ENCODE results near the gene ELK3.

ELK3 gene

DNA sequence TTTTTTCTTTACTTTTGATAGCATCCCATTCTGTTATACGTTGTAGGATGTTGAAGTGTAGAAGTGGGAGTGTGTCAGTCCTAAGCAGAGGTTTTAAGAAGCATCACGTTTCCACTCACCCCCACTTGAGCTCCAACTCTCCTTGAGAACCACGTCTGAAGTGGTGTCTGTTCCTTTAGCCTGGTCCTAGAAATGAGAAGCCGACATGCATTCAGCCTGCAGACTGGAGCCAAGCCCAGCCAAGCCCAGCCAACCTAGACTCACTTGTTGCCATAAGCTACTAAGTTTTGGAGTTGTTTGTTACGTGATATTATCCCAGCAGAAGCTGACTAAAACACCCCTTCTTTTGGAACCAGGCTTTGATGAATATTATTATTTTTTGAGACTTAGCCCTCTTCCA, 4.4 kb upstream of the ELK3 start:
- DNase-seq = no peak

DNA sequence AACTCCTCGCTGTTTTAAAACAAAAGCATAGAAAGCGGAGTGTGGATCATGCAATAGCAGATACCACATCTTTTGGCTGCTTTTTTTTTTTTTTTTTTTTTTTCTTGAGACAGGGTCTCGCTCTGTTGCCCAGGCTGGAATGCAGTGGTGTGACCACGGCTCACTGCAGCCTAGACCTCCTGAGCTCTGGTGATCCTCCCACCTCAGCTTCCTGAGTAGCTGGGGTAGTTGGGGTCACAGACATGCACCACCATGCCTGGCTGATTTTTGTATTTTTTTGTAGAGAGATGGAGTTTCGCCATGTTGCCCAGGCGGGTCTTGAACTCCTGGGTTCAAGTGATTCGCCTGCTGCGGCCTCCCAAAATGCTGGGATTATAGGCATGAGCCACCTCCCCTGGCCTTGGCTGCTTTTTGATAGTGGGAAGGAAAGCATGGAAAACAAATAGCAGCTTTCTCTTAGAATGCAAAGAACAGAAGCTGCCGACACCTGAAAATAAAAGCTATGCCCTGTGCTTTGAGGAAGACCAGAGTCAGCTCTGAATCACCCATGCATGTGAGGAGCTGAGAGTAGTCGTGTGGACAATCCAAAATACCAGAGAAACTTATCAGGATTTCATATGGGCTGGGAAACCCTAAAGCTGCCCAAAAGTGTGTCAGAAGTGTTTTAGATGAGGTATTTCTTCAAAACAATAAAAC, 3.6 kb upstream of the ELK3 start:
- DNase-seq = no peak

- DNase-seq = no peak
These were observed 1.1 kb upstream of the ELK3 start for GRCh38 chr12:96192926-96193573.

- no peak for DNase-seq
These were observed 358 bp downstream of the ELK3 start for GRCh38 chr12:96194576-96194889.

DNA sequence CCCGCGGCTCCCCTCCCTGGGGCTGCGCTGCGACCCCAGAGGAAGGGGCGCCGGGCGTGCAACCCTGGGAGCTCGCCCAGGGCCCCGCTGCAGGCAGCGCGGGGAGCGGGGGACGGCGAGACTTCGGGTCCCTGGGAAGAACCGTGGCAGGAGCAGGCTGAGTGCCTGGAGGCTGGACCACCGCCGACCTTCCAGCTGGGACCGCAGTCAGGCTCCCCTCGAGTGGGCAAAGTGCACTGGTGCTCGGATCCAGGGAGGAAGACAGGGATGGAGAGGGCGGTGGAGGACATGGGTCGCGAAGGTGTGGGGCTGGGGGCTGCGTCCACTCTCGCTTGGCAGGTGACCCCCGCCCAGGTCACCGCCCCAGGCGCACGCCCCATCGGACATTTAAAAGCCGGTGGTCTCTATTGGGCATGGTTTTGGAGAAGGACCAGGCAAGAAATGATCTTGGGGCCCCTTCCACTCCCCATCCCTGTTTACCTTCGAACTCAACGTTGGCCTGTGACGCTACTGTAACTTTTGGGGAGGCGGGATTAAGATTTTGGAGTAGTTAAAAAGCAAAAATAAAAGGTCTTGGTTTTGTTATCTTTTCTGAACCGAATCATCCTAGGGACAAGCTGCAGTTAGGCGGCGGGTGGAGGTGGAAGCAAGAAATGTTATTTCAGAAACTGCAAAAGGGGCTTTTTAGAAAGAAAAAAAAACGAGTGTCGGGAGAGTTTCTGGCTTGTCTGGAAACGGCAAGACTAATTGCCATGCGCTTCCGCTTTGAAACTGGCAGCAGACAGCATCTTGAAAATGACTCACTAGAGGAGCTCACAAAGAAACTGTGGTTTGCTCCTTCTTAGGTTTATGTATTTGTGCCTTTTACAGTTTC, 1.0 kb downstream of the ELK3 start:
- peak; percentile 60 for DNase-seq

- DNase-seq = peak; percentile 50
These were observed 1.8 kb downstream of the ELK3 start for GRCh38 chr12:96195845-96196451.

DNA sequence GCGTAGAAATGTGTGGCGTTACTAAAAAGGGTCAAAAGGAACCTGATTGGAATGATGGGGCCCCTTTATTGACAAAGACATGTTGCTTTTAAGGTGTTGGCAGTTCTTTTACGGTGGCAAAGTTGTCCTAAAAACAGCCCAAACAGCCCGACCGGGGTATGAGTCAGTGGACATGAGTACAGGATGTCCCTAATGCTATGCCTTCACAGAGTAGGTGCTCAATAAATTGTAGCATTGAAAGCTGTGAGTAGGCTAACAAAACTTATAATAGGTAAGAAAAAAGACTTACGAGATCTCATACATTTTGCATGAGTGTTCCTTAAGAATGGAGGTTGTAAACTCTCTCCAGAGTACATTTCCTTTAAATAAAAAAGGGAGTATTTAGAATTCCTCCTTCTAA, 2.6 kb downstream of the ELK3 start:
- DNase-seq = no peak

GRCh38 chr12:96197503-96198272, 3.5 kb downstream of the ELK3 start:
- DNase-seq = no peak

- DNase-seq = no peak
These were observed 4.8 kb downstream of the ELK3 start for GRCh38 chr12:96198965-96199364.

GRCh38 chr12:96199464-96199863, 5.3 kb downstream of the ELK3 start:
- DNase-seq = no peak

GRCh38 chr12:96201272-96202227, 7.4 kb downstream of the ELK3 start:
- DNase-seq = no peak

DNA sequence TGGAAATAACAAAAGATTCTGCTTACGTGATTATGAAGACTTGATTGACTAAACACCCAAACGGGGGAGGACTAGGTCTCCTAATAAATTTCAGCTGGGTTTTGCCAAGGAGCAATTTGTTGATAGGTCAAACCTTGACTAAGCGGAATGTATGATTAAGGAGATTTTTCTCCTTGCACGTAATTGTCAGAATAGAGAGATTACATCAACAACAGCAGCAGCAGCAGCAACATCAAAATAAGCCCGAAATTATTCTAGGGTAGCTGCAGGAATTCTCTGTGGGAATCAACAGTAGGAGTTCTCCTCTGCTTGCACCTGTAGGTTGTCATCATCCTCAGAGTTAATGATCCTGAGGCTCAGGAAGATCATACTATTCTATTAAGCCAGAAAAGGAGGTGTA, 10.2 kb downstream of the ELK3 start:
- DNase-seq = no peak

GRCh38 chr12:96205908-96206307, 11.7 kb downstream of the ELK3 start:
- DNase-seq = no peak

GRCh38 chr12:96206936-96207662, 12.9 kb downstream of the ELK3 start:
- DNase-seq = no peak

GRCh38 chr12:96208346-96208745, 14.2 kb downstream of the ELK3 start:
- no peak for DNase-seq

DNA sequence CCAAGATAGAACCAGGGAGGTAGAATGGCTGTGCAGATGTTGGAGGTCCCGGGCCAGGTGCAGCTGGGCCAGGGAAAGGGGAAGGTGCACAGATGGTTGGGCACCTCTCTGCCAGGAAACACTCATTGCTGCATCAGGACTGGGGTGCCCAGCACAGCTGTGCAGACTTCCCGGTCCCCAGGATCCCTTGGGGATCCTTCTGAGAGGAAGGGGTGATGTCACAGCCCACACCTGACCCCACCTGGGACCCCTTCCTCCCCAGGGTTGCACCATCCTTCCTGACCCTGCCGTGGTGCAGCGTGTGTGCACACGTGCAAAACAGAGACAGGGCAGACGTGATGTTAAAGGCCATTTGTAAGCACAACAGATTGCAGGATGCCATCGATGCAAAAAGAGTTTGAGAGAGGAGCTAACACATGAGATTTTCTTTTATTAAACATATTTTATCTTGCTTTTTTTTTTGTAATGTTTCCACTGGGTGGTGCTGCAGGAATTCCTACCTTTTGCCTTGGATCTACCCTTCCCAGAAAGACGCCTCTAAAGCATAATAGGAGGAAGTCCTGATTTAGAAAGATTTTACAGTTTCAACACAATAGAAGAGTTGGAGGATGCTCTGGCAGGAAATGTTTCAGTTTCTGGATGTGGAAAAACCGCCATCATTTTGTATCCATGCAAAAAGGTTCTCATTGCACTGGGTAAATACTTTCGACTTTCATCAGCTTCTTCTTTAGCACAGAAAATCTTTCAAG, 14.8 kb downstream of the ELK3 start:
- no peak for DNase-seq

DNA sequence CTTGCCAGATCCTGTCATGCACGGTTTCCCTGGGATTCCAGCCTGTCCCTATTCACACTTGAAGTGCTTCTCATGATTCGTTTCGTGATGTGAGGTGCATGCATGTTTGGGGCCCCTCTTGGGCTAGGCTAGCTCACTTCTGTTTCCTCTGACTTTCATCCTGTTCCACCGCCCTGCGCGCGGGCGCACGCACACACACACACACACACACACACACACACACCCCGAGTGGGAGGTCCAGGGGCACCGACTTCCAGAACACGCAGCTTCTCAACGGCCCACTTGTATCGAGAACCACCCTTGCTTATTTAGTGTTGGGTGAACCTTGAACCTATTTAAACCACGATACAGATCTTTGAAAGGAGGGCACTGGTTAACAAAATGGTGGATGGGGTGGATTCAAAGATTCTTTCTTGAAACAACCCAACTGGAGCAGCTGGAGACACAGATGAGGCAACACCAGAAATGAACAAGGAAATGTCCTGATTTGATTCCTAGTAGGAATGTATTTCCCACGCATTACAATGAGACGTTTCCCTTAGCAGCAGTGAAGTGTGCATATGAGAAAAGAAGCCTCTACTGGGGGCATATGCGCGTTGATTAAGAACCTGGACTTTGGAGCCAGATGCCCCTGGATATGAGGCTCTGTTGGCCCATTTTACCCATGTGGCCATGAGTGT, 16.3 kb downstream of the ELK3 start:
- DNase-seq = peak; percentile 42

GRCh38 chr12:96211988-96212387, 17.8 kb downstream of the ELK3 start:
- no peak for DNase-seq
